ENCODE measurements around the gene NMNAT2. TPM values are rescaled to one million over a fixed set of nuclear protein-coding genes. Genes with fewer than 3 reads are reported as not detected.

NMNAT2 gene
- total RNA-seq, 1 experiment from 2014 or later: 11.4 TPM

DNA sequence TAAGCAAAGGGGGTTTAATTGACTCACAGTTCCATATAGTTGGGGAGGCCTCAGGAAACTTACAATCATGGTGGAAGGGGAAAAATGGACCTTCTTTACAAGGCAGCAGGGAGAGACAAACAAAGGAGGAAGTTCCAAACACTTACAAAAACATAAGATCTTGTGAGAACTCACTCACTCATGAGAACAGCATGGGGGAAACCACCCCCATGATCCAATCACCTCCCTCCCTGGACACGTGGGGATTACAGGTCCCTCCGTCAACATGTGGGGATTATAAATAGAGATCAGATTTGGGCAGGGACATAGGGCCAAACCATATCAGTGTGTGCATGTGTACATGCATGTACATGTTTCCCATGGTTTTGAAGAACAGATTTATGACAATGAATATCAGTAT lies 48.6 kb upstream of the NMNAT2 start:
- Histone ChIP-seq H3K56ac (ENCODE audit: insufficient read length, low read depth, low read length) (no peak overlapping the region), H4K8ac (replicated peaks; ENCODE audit: insufficient read length, low read depth, low read length) (no peak overlapping the region), H3K14ac (ENCODE audit: insufficient read depth, low read length) (no peak overlapping the region), H3K27me3 (ENCODE audit: insufficient read depth, low read length) (no peaks in the 10 kb centered on the region), H2BK120ac (ENCODE audit: low read depth, low read length, poor library complexity, severe bottlenecking) (no peak overlapping the region), H2BK15ac (ENCODE audit: low read depth, low read length) (no peak overlapping the region), H3K9me3 (ENCODE audit: control insufficient read depth, low read depth, low read length) (no peaks in the 10 kb centered on the region), H4K5ac (ENCODE audit: insufficient read length, low read depth, low read length) (no peak overlapping the region), H3K4ac (ENCODE audit: low read depth, low read length) (no peak overlapping the region), H3K23ac (ENCODE audit: insufficient read length, low read depth, low read length) (no peak overlapping the region), H2BK20ac (ENCODE audit: low read depth, low read length, poor library complexity, severe bottlenecking) (no peak overlapping the region), H2AFZ (ENCODE audit: low read length) (no peak overlapping the region), H3K4me2 (ENCODE audit: insufficient read depth, insufficient read length, low read length) (no peak overlapping the region), H3K27ac (ENCODE audit: insufficient read length, low read depth, low read length) (no peak overlapping the region), H3K23me2 (ENCODE audit: insufficient read length, low read depth, low read length, poor library complexity, severe bottlenecking) (peaks cover 9% of the 10 kb centered on the region), H2AK5ac (ENCODE audit: insufficient read length, low read length) (no peak overlapping the region), H3K9ac (ENCODE audit: extremely low read depth, insufficient read length, low read length) (no peak overlapping the region), H3K79me2 (ENCODE audit: insufficient read depth, low read length) (no peaks in the 10 kb centered on the region), H2BK12ac (ENCODE audit: insufficient read length, low read depth, low read length) (no peak overlapping the region), H3K79me1 (ENCODE audit: insufficient read depth, low read depth, low read length, poor library complexity, severe bottlenecking) (no peaks in the 10 kb centered on the region), H3K18ac (ENCODE audit: insufficient read length, low read depth, low read length) (no peak overlapping the region), H4K91ac (ENCODE audit: insufficient read length, low read depth, low read length) (no peak overlapping the region), H3K4me1 (ENCODE audit: insufficient read depth, low read length) (peaks cover 2% of the 10 kb centered on the region; the same call in 1 of the 2 replicates), H3T11ph (ENCODE audit: low read length) (no peak overlapping the region), H2BK5ac (ENCODE audit: insufficient read length, low read length) (no peak overlapping the region), H4K20me1 (ENCODE audit: control insufficient read depth, insufficient read depth, insufficient read length) (no peaks in the 10 kb centered on the region)
- Mint-ChIP-seq H3K36me3 (ENCODE audit: insufficient read depth in 1 of 3, low read depth in 3 of 3) (peaks cover 0 to 1% (median 0%) of the 10 kb centered on the region in 3 experiments; a peak in 1 of 7 replicates), H3K4me3 (no peak overlapping the region; a peak in 1 of 5 replicates), H3K27ac (no peak overlapping the region; a peak in 1 of 7 replicates), H3K9me3 (peaks cover 0 to 2% of the 10 kb centered on the region in 2 experiments; a peak in 1 of 5 replicates), H3K27me3 (ENCODE audit: low read depth) (no peaks in the 10 kb centered on the region), H3K4me1 (peaks cover 30 to 36% of the 10 kb centered on the region in 2 experiments)
- TF ChIP-seq, protein P1, sequence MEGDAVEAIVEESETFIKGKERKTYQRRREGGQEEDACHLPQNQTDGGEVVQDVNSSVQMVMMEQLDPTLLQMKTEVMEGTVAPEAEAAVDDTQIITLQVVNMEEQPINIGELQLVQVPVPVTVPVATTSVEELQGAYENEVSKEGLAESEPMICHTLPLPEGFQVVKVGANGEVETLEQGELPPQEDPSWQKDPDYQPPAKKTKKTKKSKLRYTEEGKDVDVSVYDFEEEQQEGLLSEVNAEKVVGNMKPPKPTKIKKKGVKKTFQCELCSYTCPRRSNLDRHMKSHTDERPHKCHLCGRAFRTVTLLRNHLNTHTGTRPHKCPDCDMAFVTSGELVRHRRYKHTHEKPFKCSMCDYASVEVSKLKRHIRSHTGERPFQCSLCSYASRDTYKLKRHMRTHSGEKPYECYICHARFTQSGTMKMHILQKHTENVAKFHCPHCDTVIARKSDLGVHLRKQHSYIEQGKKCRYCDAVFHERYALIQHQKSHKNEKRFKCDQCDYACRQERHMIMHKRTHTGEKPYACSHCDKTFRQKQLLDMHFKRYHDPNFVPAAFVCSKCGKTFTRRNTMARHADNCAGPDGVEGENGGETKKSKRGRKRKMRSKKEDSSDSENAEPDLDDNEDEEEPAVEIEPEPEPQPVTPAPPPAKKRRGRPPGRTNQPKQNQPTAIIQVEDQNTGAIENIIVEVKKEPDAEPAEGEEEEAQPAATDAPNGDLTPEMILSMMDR (conservative IDR thresholded peaks at IDR 0.05): no peak
- WGBS (ENCODE audit: extremely low coverage, insufficient read length, low lambda C conversion rate): no CpG with 5 or more reads among the region's 2 CpGs
- no peak for DNase-seq
